ENCODE data around the gene DUSP21. TPM values are rescaled to one million over a fixed set of nuclear protein-coding genes. Genes with fewer than 3 reads are reported as not detected.

The DUSP21 gene
- total RNA-seq, 2 donors from 2014 or later: not detected

GRCh38 chrX:44871931-44872820 lies 28.4 kb downstream of the DUSP21 start:
- Histone ChIP-seq H3K27ac (peak overlapping the region; percentile 91 to 99 (median 95)), H3K4me3 (peak overlapping the region; percentile 45 to 91), H3K27me3 (no peaks in the 10 kb centered on the region), H3K36me3 (replicated peaks in 1 of 2; ENCODE audit: insufficient read depth in 1 of 2, low read depth in 2 of 2) (no peaks in the 10 kb centered on the region), H3K4me1 (peaks cover 4% of the 10 kb centered on the region), H3K9me3 (no peaks in the 10 kb centered on the region)
- 0 to 5% methylated on average over 2 to 24 of the region's 60 CpGs for WGBS, 2 donors
- intact Hi-C loops (cut with DNase I): no loop called here
- no peak for TF ChIP-seq POLR2A (IDR thresholded peaks at IDR 0.05)
- DNase-seq (peak; percentile 36 to 67 (median 49)), ATAC-seq (peak; percentile 47)

GRCh38 chrX:44872821-44873414 lies 29.1 kb downstream of the DUSP21 start, which contains the start of gene KDM6A:
KDM6A (plus strand) TSS chrX:44873188; CDS start chrX:44873552, 364 bp downstream.
- Histone ChIP-seq H3K4me1 (peaks cover 4% of the 10 kb centered on the region), H3K4me3 (peak within 1 kb of the TSS; percentile 63 to 91), H3K9me3 (no peaks in the 10 kb centered on the region), H3K27ac (peak within 1 kb of the TSS; percentile 93 to 99 (median 95)), H3K27me3 (no peaks in the 10 kb centered on the region), H3K36me3 (replicated peaks in 1 of 2; ENCODE audit: insufficient read depth in 1 of 2, low read depth in 2 of 2) (no peaks in the 10 kb centered on the region)
- TF ChIP-seq POLR2A (IDR thresholded peaks at IDR 0.05) (peak; percentile 72 to 82 (median 81)), CTCF (IDR thresholded peaks at IDR 0.05) (no peak)
- peak; percentile 95 for ATAC-seq
- intact Hi-C loops (cut with DNase I): no loop called here
- peak; percentile 97 to 100 (median 99) for DNase-seq
- WGBS, 2 donors: 0% methylated on average over 29 of the region's 61 CpGs; no CpG with 5 or more reads in 1 of the 2 donors

GRCh38 chrX:44873415-44874276 lies 29.8 kb downstream of the DUSP21 start:
- Histone ChIP-seq H3K4me3 (peak overlapping the region; percentile 63 to 68), H3K27me3 (no peaks in the 10 kb centered on the region), H3K4me1 (peaks cover 4% of the 10 kb centered on the region), H3K36me3 (replicated peaks in 1 of 2; ENCODE audit: insufficient read depth in 1 of 2, low read depth in 2 of 2) (no peaks in the 10 kb centered on the region), H3K27ac (peak overlapping the region; percentile 93 to 99 (median 95)), H3K9me3 (no peaks in the 10 kb centered on the region)
- WGBS, 2 donors: 1% methylated on average over 34 of the region's 99 CpGs; no CpG with 5 or more reads in 1 of the 2 donors
- peak; percentile 25 for ATAC-seq
- TF ChIP-seq CTCF (IDR thresholded peaks at IDR 0.05) (no peak), POLR2A (IDR thresholded peaks at IDR 0.05) (peak in 1 of 3 donors; percentile 8)
- intact Hi-C loops (cut with DNase I): no loop called here
- DNase-seq: peak; percentile 42 to 67 (median 54)

- ATAC-seq (no peak), DNase-seq (peak in 3 of 4 donors; percentile 9 to 59 (median 45))
- WGBS, 2 donors: 0 to 1% methylated on average over 11 to 14 of the region's 14 CpGs
- Histone ChIP-seq H3K27me3 (no peaks in the 10 kb centered on the region), H3K27ac (peak overlapping the region; percentile 93 to 99 (median 95)), H3K36me3 (replicated peaks in 1 of 2; ENCODE audit: insufficient read depth in 1 of 2, low read depth in 2 of 2) (no peaks in the 10 kb centered on the region), H3K9me3 (no peaks in the 10 kb centered on the region), H3K4me3 (peak overlapping the region; percentile 63 to 68), H3K4me1 (peaks cover 4% of the 10 kb centered on the region)
- intact Hi-C loops (cut with DNase I): no loop called here
- no peak for TF ChIP-seq CTCF (IDR thresholded peaks at IDR 0.05)
- TF ChIP-seq POLR2A (IDR thresholded peaks at IDR 0.05): no peak
Observed at GRCh38 chrX:44874420-44875184, 30.8 kb downstream of the DUSP21 start.
